Hepatic stellate cell (primary cell): ENCODE measurements around the gene RBM10.
"Not testable (repeated sequence)": the region's sequence is repeated elsewhere in the genome, so short reads cannot be mapped to it uniquely, and the experiment has no call there.

Source experiments
- DNase-seq: peaks from one replicate; pipeline ENCODE4 v3.0.0; 2011; ENCODE audit warnings: low spot score

The RBM10 gene

GRCh38 chrX:47144626-47145394 is at the start of gene RBM10, which contains the start of gene NDUFB11:
RBM10 (plus strand) TSS chrX:47145221; CDS start chrX:47147482, 2,261 bp downstream.
NDUFB11 (minus strand) TSS chrX:47144702; CDS start chrX:47144679, 23 bp downstream.
- DNase-seq, result peak; percentile 89

GRCh38 chrX:47097018-47097417 is 48.0 kb upstream of the RBM10 start:
- no peak for DNase-seq

- no peak for DNase-seq
Measured at GRCh38 chrX:47098338-47099094, 46.5 kb upstream of the RBM10 start.

DNA sequence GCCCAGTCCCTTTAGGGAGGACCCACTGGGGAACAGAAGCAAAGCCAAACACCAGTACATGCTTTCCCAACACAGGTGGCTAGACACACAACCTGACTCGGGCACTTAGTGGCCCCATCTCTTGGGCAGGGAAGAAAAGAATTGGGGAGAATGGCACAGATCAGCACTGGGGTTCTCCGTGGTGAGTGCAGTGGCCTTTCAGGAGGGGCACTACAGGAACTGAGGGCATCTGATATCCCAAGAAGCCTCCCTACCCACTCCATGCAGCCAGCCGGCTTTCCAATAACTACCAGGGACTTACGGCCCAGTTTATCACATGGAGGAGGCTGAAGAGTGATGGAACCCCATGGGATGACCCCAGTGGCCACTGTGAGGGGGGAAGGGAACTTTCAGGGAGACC is 43.8 kb upstream of the RBM10 start:
- no peak for DNase-seq

DNA sequence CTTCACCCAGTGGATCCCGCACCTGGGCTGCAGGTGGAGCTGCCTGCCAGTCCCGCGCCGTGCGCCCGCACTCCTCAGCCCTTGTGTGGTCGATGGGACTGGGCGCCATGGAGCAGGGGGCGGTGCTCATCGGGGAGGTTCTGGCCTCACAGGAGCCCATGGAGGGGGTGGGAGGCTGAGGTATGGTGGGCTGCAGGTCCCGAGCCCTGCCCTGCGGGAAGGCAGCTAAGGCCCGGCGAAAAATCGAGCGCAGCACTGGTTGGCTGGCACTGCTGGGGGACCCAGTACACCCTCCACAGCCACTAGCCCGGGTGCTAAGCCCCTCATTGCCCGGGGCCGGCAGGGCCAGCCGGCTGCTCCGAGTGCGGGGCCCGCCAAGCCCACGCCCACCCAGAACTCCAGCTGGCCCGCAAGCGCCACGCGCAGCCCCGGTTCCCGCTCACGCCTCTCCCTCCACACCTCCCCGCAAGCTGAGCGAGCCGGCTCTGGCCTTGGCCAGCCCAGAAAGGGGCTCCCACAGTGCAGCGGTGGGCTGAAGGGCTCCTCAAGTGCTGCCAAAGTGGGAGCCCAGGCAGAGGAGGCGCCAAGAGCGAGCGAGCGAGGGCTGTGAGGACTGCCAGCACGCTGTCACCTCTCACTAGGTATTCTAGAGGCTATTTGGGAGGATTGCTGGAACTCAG is 33.9 kb upstream of the RBM10 start:
- DNase-seq, result not testable (repeated sequence)

GRCh38 chrX:47112316-47112954 is 32.6 kb upstream of the RBM10 start:
- DNase-seq, result no peak

DNA sequence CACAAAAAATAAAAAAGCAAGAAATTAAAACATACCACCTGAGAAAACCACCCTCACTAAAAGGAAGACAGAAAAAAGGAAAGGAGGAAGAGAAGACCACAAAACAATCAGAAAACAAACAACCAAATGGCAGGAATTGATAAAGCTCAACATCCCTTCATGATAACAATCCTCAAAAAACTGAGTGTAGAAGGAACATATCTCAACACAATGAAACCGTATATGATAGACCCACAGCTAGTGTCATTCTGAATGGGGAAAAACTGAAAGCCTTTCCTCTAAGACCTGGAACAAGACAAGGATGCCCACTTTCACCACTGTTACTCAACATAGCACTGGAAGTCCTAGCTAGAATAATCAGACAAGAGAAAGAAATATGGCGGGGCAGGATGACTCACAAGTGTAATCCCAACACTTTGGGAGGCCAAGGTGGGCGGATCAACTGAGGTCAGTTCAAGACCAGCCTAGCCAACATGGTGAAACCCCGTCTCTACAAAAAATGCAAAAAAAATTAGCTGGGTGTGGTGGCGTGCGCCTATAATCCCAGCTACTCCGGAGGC is 28.4 kb upstream of the RBM10 start:
- not testable (repeated sequence) for DNase-seq

GRCh38 chrX:47124466-47124865 is 20.6 kb upstream of the RBM10 start:
- DNase-seq, result not testable (repeated sequence)

DNA sequence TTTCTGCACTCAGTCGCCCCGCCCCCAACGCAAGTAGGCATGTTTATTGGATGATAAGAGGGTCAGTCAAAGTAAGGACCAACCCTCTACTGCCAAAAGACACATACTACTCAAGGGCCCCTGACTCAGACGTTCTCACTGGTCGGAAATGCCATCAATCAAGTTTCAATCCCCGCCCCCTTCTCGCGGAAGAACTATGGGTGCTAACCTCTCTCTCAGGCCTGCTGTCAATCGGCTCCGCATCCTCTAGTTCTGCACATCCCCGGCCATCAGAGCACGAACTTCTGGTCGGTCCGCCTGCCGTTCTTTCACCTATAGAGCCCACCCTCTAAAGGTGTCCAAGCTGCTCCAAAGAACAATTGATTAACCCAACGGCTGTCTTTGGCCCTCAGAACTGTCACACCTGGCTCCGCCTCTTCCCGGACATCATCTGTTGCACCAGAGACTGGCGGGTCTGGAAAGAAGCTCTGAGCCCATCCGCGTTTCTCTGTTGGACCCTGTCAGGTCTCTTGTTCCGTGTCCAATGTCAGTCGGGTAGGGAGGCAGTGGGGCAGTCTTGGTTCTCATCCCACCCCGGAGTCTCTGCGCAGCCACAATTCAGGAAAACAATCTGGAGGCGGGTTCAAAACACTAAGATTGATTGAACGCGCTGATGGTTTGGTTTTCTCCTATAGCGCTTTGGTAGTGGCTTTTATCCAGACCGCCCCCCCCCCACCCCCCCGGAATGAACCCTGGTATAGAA is 15.7 kb upstream of the RBM10 start:
- peak; percentile 86 for DNase-seq

GRCh38 chrX:47129899-47130358 is 15.1 kb upstream of the RBM10 start:
- no peak for DNase-seq

- DNase-seq, result no peak
Measured at GRCh38 chrX:47133493-47133892, 11.5 kb upstream of the RBM10 start.

GRCh38 chrX:47135650-47136049 is 9.4 kb upstream of the RBM10 start:
- DNase-seq, result not testable (repeated sequence)

DNA sequence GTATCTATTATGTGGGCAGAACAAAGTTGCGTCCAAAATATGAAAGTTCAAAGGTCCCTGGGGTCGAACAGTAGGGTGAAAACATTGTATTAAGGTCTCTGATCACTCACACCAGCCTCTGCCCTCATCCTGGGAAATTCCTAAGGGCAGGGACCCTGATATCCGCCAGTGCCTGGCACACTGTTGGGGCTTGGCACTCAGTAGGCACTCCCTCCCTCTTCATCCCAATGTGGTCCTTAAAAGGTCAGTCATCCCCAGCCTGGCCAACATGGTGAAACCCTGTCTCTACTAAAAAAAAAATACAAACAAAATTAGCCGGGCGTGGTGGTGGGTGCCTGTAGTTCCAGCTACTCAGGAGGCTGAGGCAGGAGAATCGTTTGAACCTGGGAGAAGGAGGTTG is 6.8 kb upstream of the RBM10 start:
- no peak for DNase-seq

GRCh38 chrX:47143894-47144625 is 961 bp upstream of the RBM10 start:
- DNase-seq, result peak; percentile 55

DNA sequence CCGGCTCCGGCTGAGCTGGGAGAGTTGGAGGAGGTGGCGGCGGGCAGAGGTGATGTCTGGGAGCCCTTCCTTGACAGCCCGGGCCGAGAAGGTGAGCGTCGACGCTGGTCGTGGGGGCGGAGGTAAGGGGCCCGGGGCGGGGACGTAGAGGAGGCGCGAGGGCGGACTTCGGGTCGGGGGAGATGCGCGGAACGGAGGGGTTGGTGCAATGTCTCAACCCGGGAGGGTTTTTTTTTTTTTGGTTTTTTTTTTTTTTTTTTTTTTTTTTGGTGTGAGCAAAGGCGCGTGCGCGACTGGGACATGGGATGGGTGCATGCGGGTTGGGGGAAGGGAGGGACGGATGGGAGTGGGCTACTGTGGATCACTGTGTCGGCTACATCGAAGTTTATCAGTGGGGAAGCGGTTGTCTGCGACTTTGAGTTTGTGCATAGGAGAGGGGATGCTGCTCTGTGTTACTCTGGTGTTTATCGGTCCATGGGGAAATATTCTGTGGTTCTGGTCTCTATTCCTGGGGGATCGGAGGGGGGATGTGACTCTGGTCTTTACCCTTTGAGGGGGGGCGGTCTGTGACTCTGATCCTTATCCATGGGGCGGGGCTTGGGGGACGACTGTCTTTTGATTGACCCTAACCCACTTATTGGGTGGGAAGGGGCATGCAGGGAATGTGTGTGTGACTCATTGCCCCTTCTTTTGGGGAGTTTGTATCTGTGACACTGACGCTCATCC is 537 bp downstream of the RBM10 start:
- DNase-seq, result peak; percentile 49

DNA sequence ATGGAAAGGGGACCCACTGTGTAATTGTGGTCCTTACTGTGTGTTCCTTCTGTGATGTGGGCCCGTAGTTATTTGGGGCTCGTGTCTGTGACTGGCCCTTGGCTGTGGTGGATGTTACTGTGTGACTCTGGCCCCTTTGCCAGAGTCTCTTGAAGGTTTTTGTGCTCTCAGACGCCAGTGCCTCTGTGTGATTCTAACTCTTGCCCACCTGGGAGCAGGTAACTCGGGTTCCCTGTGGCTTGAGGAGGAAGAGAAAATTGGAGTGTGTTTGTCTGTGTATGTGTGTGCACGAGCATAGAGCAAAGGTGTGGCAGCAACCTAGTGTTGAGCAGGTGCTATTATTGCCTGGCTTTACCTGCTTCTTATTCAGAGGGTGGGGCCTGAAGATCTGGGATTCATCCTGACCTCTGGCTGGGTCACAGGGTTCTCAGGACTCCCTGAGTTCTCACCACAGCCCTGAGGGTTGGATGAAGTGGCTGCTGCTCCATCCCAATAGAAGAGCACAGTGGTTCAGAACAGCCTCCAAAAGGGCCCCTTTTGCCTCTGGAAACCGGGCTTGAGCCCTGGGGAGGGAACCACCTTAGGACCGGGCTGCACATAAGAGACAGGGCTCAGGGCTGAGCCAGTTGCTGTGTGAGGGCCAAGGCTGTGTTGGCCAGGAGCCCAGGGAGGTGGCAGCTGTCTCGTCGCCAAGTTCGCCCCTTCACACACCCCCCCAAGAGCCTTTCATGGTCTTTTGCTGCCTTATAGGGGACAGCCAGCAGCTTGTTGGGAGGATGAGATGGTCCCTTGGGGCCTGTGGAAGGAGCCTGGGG is 1.3 kb downstream of the RBM10 start:
- no peak for DNase-seq

- DNase-seq, result no peak
Measured at GRCh38 chrX:47146936-47147859, 2.2 kb downstream of the RBM10 start.

GRCh38 chrX:47148946-47149345 is 3.9 kb downstream of the RBM10 start:
- DNase-seq, result no peak
